GM13977 (cell line): ENCODE measurements around the gene ALDH3B1.

Experiments used
- DNase-seq: peaks from one replicate; pipeline ENCODE4 v3.0.0; 2012; ENCODE audit warnings: low spot score
- CTCF ChIP-seq: IDR thresholded peaks from 2 replicates; pipeline ENCODE4 v1.5.1; 2012; ENCODE audit warnings: mild to moderate bottlenecking, control low read depth; ENCODE audit not compliant: insufficient read depth; ENCODE audit errors: extremely low read depth, missing control alignments
- in situ Hi-C: fragments of 300-500 bp; cut with MboI; formaldehyde crosslinking; loops from one replicate; pipeline ENCODE4 v1.12.0; 2022; ENCODE audit warnings: low sequenced_read_pairs, low pct_unique_long_range_greater_than_20kb, mixed read lengths, inconsistent platforms; ENCODE audit not compliant: unreplicated experiment

The ALDH3B1 gene

GRCh38 chr11:68004551-68005335, 5.4 kb upstream of the ALDH3B1 start:
- TF ChIP-seq CTCF, result no peak
- in situ Hi-C loops, result no loop called here
- DNase-seq, result no peak

- TF ChIP-seq CTCF, result no peak
- in situ Hi-C loops, result no loop called here
- no peak for DNase-seq
Observed at GRCh38 chr11:68006606-68007166, 3.4 kb upstream of the ALDH3B1 start.

- DNase-seq, result no peak
- in situ Hi-C loops, result no loop called here
- TF ChIP-seq CTCF, result no peak
Observed at GRCh38 chr11:68007498-68008380, 2.4 kb upstream of the ALDH3B1 start.

- no peak for DNase-seq
- TF ChIP-seq CTCF, result no peak
- in situ Hi-C loops, result no loop called here
Observed at GRCh38 chr11:68008381-68009337, 1.5 kb upstream of the ALDH3B1 start.

GRCh38 chr11:68009391-68010089, 587 bp upstream of the ALDH3B1 start:
- DNase-seq, result no peak

More at GRCh38 chr11:68009391-68010089, 587 bp upstream of the ALDH3B1 start:
- TF ChIP-seq CTCF, result peak; percentile 51
- in situ Hi-C loops, result no loop called here
